NCI-H2171 (cell line): ENCODE results near the gene P2RY6.

Experiments
- DNase-seq: peaks from one replicate; lab custom pipeline; 2025; lab: John Stamatoyannopoulos, UW

Gene P2RY6

GRCh38 chr11:73334384-73335203 lies 62.5 kb downstream of the P2RY6 start:
- no peak for DNase-seq

- DNase-seq = peak; percentile 61
These were observed 63.2 kb downstream of the P2RY6 start for GRCh38 chr11:73335204-73335923.

- no peak for DNase-seq
These were observed 65.7 kb downstream of the P2RY6 start for GRCh38 chr11:73337846-73338245.

DNA sequence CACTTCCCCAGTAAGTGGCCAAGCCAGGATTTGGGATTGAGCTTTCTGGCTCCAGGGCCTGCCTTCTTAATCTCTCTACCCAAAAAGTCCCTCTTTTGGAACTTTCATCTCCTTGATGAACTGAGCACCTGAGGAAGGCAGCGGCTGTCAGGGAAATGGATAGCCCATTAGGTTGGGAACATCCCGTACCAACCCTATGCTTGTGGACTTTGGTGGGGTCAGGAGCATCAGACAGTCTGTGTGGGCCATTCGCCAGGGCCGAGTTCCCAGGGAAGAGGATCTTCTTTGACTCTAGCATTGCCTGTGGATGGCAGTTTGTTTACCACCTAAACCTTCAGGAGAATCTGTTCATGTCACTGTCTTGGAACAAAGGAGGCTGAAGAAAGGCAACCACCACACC lies 66.1 kb downstream of the P2RY6 start:
- no peak for DNase-seq

DNA sequence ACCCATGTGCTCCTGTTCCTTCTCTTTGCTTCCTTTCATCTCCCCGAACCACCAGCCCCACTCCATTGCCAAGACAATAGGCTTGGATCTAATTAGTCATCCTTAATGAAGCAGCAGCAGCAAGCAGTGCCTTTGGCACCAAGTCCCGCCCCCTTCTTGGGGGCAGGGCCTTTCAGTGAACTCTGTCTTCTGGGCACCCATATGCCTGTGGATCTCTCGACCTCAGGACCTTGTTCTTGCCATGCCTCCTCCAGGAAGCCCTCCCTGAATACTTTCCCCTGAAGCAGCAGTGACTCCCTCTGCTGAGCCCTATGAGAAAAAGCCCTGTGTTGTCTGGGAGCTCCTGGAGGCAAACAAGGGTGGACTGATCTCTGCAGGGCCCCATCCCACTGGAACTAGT lies 68.0 kb downstream of the P2RY6 start:
- no peak for DNase-seq

GRCh38 chr11:73342633-73343032 lies 70.5 kb downstream of the P2RY6 start:
- DNase-seq = no peak

DNA sequence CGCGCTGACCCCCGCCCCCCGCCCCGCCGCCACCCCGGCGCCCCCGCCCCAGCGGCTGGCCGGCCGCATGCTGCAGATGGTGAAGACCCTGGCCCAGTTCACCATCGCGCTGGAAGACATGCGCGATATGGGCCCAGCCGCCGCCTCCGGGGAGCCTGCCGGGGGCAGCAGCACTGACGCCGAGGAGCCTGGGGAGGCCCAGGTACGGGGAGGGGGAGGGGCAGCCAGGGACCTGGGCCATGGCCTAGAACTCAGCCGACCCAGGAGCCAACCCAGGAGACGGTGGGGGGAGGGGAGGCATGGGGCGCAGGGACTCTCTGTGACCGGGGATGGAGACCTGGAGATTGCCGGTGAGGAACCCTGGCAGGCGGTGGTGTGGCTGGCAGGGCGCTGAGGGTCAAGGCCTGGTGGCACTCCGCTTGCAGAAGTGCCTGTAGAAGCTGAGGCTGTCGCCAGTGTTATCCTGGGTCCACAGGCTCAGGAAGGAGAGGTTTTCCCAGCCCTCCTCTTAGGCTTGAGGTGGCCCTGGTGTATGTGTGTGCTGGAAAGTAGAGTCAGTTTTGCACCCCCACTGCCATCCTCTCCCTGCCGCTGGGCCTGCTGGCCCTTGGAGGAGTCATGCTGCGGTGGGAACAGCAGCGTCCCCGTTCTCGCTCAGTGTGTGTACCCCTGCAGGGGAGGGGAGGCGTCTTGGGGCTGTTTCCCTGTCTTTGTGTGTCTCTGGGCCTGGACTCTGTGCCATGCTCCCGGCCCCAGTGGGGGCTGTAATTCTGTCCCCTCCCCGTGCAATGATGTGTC lies 71.1 kb downstream of the P2RY6 start:
- no peak for DNase-seq

DNA sequence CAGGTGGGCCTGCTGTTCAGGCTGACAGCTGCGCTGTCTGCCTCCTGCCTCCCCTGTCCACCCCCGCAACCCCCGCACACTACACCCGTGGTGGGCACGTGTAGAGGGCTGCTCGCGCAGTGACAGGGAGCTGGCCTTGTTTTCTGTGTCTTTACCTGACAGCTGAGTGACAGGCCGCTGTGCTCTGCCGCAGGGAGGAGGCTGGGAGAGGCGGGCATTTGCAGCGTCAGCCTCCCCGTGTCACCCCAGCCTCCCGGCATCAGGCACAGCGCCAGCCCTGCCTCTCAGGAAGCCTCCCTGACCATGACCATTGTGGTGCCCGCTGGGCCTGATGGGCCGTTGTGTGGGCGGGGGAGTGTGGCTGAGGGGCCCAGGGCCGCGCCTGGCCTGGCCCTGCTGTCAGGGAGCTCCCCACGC lies 72.1 kb downstream of the P2RY6 start:
- DNase-seq = no peak

- DNase-seq = no peak
These were observed 73.5 kb downstream of the P2RY6 start for GRCh38 chr11:73345481-73346160.

DNA sequence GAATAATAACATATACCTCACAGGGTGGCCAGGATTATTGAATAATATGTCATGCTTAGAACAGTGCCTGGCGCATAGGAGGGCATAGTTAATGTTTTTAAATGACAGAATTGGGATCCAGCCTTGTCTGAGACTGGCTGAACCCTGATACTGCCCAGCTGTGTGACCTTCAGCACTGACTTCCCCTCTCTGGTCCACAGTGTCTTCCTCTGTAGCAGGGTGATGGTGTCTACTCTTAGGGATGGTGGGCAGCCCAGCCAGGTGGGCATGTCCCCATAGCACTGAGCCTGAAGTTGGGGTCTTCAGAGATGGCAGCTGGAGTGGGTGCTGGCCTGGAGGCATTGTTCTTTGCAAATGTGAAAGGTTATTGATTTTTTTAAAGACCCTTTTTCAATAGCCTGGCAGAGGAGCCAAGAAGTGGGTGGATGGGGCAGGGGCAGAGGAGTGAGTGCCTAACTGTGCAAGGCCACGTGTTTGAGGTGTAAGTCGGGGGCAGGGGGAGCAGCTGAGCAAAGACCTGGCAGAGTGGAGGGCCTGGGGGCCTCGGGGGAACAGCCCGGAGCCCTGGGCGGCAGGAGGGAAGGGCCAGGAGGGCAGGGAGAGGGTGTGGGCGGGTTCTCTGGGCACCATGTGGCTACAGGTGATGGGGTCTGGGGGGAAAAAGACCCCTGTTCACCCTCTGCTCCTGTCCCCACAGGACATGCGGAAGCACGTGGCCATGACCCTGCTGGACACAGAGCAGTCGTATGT lies 74.2 kb downstream of the P2RY6 start:
- DNase-seq = no peak

DNA sequence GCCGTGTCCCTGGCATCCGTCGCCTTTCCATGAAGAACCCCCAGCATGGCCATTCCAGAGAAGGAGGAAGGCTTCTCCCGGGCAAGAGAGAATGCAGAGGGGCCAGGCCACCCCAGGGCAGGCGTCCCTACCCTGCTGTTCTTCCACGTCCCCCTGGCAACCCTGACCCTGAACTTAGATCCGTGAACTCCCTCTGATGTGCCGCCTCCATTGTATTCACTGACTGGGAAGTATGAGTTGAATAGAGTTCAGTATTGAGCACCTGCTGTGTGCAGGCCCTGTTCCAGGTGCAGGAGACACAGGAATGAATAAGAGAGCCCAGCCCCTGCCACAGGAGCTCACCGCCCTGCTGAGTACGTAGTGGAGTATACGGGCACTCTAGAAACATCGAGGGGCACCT lies 74.9 kb downstream of the P2RY6 start:
- DNase-seq = no peak
